Effector CD4-positive, alpha-beta T cell (primary cell): ENCODE measurements around the gene BGLAP.

Experiments
- DNase-seq: peaks from one replicate; pipeline ENCODE4 v3.0.0-alpha.2; 2020

Gene BGLAP

DNA sequence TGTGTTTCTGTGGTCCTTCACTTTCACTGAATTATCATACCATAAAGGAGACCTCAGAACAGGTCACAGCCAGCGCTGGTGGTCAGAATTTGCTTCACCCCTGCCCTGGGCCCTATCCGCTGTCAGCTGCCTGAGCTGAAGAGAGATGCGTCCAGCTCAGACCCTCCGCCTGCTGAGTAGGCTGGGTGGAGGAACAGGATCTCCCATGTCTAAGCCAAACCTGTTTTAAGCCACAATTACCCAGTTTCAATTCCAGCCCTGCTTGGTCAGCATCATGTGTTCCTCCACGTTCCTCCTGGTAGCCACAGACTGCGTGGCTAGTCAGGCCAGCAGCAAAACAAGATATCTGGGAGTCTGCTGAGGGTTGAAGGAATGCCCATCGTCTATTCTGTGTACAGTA, 13.5 kb upstream of the BGLAP start:
- DNase-seq: no peak

DNA sequence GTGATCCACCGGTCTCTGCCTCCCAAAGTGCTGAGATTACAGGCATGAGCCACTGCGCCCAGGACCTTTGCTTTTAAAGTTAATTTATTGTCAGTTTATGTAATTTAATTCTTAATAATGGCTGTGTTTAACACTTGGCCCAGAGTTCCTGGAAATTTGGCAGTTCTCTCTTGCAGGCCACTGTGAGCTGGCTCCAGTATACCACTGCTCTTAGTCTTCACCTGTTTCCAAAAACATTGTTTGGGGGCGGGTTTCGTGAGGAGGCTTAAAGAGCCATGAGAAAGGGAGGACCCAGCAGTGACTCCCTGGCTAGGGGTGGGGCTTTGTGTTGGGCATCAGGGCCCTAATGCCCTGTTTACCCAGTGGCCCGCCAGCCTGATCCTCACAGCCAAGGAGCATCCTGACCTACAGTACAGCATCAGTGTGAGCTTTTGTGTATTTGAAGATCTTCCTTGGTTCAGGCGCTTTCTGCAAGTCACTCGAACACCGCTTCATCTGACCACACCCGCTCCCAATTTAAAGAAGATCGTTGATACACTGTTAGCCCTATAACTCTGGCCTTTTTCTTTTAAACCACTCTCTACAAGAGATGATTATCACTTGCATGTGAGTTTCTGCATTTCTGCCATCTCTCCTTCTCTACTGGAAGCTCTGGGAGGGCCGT, 12.0 kb upstream of the BGLAP start:
- no peak for DNase-seq

DNA sequence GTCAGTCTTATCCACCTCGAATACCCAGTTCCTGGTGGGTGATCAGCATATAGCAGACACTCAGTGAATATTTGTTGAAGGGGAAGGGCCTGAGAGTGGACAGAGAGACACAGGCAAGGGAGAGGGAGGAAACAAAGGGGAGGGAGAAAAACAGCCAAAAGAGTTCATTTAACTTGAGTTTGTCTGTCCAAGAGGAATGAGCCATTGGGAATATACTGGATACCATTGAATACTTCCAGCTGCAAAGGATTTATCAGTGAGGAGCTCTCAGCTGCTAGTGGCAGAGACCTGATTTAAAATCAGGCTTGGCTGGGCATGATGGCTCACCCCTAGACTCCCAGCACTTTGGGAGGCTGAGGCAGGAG, 11.5 kb upstream of the BGLAP start:
- DNase-seq: no peak

DNA sequence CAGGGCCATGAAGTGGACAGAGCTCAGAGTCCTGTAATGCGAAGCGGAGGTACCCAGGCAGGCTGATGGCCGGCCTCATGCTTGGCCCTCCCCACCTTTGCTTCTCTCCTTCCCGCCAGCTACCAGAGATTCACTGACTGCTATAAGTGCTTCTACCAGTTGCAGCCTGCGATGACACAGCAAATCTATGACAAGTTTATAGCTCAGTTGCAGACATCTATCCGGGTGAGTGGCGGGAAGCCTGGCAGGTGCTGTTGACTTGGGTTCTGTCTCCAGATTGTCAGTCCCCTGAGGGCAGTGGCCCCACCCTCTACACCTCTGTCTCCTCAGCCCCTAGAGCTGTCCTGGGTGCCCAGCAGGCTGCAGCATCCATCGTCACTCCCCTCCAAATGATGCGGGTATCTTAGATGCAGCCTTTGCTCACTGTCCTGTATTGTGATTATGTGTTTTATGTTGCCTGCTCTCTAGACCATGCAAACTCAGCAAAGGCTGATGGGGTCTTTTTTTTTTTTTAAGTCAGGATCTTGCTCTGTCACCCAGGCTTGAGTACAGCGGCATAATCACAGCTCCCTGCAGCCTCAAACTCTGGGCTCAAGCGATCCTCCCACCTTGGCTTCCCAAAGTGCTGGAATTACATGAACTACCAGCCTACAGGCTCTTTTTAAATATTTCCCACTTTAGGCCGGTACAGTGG, 9.6 kb upstream of the BGLAP start:
- no peak for DNase-seq

DNA sequence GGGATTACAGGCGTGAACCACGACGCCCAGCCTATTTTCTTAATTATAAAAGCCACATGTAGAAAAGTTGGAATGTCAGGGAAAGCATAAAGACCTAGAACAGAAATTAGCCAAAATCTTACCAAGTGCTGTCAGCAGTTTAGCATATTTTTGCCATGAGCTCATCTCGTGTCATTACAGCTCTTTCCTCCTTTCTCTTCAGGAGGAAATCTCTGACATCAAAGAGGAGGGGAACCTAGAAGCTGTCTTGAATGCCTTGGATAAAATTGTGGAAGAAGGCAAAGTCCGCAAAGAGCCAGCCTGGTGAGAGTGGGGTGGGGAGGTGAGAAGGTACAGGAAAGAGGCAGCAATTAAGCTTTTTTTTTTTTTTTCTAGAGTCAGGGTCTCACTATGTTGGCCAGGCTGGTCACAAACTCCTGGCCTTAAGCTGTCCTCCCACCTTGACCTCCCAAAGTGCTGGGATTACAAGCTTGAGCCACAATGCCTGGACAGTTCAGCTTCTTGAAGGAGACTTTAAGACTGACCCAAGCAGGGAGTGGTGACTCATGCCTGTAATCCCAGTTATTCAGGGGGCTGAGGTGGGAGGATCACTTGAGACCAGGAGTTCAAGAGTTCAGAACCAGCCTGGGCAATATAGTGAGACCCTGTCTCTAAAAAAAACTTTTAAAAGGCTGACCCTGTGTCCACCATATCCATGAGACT, 8.4 kb upstream of the BGLAP start:
- no peak for DNase-seq

DNA sequence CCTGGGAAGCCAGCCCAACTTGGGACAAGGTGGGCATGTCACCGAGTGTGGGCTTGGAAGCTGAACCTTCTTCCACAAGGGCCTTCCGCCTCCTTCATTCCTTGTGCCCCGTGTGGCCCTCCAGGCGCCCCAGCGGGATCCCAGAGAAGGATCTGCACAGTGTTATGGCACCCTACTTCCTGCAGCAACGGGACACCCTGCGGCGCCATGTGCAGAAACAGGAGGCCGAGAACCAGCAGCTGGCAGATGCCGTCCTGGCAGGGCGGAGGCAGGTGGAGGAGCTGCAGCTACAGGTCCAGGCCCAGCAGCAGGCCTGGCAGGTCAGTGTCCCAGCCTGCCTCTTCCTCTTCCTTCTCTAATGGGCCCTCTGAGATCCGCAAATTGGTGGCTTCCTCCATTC, 5.8 kb upstream of the BGLAP start:
- no peak for DNase-seq

DNA sequence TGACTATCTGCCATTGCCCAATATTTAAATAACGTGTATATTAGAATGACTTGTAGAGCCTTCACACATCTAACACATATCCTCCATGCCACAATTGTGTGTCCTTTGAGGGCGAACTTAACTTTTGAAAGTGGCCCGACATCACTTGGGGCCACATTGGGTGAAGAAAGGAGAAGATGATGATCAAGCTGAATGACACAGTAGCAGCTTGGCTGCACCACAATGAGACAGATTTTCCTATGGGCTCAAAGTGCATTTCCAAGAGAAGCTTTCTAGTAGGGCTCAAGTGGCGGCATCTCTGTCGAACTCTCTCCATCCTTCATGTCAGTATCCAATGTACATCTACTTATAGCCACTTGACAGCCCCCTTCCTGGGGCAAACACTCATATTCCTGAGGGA, 3.7 kb upstream of the BGLAP start:
- DNase-seq: no peak

DNA sequence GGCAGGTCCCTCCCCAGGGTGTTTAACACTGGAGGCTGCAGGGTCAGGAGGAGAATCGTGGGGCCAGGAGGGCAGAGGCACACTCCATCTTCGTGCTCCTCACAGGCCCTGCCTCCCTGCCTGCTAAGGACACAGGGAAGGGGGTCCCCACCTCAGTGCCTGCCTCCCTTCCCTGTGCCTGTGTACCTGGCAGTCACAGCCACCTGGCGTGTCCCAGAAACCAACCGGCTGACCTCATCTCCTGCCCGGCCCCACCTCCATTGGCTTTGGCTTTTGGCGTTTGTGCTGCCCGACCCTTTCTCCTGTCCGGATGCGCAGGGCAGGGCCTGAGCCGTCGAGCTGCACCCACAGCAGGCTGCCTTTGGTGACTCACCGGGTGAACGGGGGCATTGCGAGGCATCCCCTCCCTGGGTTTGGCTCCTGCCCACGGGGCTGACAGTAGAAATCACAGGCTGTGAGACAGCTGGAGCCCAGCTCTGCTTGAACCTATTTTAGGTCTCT, 623 bp upstream of the BGLAP start:
- no peak for DNase-seq

DNA sequence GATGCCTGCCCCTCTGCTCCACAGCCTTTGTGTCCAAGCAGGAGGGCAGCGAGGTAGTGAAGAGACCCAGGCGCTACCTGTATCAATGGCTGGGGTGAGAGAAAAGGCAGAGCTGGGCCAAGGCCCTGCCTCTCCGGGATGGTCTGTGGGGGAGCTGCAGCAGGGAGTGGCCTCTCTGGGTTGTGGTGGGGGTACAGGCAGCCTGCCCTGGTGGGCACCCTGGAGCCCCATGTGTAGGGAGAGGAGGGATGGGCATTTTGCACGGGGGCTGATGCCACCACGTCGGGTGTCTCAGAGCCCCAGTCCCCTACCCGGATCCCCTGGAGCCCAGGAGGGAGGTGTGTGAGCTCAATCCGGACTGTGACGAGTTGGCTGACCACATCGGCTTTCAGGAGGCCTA, 754 bp downstream of the BGLAP start:
- no peak for DNase-seq

DNA sequence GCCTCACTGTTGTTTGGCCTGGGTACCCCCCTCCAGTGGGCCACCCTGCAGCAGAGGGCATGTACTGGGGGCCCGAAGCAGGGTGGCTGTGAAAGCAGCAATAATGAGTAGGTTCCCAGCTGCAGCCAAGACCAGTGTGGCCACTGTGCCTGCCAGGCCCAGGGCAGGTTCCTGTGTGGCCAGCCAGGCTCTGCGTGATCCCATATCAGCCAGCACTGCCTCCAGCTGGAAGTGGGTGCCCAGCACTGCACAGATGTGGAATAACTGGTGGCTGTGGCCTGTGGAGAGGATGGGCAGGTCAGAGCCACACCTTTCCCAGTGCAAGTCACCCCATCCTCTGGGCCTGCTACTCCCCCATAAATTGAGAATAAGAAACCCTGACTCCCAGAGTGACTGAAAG, 2.1 kb downstream of the BGLAP start:
- DNase-seq: no peak

DNA sequence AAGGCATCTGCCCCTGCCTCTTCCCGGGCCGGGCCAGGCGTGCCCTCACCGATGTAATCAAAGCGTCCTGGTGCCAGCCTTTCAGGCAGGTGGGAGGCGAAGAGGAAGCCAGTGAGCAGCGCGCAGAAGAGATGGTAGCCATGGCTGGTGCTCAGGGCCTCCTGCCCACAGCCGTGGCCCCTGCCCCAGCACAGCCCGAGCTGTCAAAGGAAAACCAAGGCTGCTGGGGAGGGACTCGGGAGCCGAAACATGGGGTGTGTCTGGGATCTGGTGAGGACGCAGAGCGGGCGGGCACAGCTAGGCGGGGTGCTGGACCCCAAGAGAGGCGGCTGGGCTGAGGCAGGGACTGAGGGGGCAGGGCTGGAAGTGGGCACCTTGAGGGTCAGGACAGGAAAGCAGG, 2.7 kb downstream of the BGLAP start:
- DNase-seq: no peak

DNA sequence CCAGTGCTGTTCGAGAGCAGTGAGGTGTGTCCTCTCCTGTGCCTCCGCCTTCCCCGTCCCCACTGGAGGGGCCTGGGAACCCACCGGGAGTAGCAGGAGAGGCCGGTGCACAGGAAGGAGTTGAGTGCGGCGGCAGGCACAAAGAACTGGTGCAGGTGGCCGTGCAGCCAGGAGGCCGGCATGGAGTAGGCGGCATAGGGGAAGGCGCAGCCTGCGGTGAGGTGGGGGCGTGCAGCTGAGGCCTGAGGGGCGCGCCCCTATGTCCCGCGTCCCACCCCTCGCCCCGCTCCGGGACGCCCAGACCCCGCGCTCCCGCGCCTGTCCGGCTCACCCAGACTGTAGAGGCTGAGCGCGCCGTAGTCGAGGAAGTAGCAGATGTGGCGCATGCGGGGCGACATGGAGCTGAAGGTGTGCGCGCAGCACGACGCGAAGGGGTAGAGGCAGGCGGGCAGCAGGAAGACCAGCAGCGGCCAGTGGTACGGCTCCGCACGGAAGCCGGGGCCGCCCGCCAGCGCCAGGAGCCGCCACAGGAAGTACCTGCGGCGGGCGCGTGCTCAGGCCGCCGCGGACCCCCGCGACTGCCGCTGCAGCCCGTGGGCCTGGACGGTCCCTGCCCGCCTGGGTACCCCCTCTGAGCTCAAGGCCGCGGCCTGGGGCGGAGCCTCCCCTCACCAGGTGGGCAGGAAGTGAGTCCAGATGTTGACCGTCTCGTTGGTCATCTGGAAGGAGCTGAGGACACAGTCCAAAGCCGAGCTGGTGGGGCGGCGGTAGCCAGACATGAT, 3.7 kb downstream of the BGLAP start:
- DNase-seq: peak; percentile 16

DNA sequence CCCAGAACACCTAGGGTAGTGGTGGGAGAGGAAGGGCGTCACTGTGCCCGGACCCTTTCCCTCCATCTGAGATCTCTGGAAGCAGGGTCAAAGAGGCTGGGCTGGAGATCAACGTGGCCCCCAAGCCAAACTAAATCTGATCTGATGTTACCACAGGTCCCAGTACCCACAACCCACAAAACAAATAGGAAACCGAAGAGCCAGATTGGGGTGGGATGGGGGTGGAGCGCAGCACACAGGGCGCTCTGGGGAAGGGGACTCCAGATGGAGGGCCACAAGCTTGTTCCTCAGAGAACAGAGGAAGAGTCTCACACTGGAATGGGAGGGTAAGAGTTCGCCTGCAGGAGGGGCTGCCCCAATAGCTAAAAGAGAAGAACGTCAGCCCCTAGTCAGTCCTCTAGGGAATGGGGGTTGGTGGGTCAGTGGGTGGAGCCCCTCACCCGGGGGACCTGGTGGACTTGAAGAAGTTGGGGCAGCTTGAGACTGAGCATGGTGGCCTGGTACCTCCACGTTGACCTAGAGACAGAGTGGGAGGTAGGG, 4.3 kb downstream of the BGLAP start:
- no peak for DNase-seq

DNA sequence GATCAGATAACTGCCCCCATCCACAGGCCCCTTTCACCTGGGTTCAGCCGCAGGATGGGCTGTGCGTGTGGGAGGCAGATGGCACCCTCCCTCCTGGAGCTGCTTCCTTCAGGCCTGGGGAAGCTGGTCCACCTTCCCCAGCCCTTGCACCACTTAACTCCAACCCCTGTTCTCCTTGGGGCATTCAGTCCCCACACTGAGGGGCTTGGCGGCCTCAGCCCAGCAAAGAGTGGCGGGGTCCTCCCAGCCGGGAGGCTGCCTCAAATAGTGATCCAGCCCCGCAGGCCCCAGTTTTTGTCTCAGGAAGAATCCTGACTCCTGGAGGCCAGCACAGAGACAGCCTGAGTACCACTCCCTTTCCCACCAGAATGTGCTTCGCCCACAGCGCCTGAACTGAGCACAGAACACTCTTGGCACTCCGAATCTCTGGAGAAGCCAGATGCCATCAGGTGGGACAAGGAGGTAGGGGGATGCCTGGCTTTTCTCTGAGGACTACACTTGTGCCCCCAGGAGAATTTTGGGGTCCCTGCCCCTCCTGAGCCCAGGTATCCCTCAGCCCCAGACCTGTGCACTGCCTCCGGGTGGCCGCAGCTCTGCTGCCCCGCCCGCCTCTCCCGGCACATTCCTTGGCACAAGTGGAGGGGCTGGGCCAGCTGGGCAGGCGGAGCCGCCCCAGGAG, 4.9 kb downstream of the BGLAP start:
- no peak for DNase-seq

DNA sequence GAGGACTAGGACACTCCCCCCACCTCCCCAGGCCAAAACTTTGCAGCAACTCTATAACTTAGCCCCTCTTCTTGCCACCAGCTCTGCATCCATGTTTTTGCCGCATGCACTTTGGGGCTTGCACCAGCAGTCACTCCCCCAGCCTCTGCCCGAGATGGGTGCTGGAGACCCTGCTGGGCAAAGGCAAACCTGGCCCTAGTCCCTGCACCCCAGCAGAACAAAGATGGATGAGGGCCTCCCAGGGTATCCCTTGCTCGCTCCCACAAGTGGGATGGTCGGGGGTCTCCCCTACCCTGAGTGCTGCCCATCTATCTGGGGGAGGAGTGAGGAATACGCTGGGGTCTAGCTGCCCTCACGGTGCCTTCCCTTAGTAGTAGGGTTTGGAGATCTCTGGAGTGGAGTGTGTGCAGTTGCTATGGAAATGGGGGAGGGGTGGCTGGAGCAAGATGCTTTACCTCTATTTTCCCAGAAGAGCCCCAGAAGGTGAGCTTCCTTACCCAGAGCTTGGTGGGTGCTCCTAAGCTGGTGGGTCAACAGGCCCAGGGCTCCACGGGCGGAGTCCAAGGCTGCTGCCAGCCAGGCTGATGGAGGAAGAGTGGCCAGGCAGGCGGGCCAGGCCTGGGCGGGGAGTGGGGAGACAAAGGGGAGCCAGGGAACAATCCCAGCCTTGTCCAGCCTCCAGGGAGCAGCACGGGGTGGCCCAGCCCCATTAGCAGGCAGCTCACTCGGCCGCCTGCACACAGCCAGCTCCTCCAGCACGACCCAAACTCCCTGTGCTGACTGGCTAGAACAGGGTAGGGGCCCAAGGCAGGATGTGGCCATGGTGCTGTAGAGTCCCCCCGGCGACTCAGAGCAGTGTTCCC, 5.7 kb downstream of the BGLAP start, which contains the start of gene PAQR6:
PAQR6 (minus strand) TSS at position 597 of the 863 bp plus-strand sequence. CDS start 1,325 bp downstream, outside the sequence.
- no peak for DNase-seq

DNA sequence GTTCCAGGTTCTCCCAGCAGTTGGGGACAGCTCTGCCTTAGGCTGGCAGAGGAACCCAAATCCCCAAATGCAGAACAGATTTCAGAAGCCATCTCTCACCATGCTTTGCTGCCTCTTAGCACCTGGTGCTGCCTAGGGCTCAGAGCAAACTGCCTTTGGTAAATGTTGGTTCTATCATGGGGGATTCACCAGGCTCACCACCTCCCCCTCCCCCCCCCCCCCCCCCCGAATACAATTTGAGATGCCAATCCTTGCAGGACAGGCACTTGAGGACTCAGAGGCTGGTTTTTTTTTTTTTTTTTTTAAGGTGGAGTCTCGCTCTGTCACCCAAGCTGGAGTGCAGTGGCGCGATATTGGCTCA, 6.3 kb downstream of the BGLAP start:
- no peak for DNase-seq

DNA sequence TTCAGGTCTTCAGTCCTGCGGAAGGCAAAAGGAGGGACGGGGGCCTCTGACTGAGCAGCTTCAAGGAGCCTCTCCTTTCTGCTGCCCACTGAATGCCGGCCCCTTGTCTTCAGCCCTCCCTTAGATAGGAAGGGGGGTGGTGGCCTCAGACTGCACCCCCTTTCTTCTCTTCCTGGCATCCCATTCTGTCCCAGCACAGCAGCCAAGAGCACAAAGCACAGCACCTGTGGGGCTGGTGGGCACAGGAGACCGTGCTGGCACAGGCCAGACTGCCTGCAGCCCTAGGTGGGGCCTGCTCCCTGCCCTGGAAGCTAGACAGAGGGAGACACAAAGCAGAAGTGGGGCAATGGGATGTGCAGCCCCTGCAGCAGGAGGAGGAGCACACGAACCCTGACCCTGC, 7.6 kb downstream of the BGLAP start:
- no peak for DNase-seq

DNA sequence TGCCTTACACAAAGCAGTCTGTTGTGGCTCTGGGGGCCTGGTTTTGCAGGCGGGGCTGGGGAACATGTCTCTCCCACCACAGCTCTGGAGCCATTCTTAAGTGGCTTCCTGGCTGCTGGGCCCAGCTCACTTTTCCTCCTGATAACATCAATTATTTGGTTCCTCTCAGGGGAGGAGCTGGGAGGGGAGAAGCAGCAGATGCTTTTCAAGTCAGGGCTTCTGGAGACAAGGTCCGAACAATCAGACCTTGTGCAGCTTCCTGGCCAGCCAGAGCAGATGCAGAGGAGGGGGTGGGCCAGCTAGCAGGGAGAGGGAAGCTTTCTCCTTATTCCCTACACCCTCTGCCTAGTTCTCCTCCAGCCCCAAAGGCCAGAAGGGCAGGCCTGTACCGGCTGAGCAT, 9.5 kb downstream of the BGLAP start:
- DNase-seq: no peak

DNA sequence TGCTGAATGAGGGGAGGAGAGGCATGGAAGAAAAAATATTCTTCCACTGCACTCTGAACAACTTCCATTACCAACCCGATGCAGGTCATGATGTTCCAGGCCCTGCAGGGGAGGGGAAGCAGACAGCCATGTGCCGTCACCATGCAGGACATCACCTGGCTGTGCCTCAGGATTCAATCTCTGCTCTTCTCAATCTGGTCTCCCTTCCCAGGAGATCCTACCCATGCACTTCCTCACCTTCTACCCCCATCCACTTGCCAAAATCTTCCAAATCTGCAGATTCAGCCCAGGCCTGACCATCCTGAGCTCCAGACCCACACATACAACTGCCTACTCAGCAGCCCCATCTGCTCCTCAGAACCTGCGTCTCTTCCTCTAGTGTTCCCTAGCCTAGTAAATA, 11.7 kb downstream of the BGLAP start:
- DNase-seq: no peak

DNA sequence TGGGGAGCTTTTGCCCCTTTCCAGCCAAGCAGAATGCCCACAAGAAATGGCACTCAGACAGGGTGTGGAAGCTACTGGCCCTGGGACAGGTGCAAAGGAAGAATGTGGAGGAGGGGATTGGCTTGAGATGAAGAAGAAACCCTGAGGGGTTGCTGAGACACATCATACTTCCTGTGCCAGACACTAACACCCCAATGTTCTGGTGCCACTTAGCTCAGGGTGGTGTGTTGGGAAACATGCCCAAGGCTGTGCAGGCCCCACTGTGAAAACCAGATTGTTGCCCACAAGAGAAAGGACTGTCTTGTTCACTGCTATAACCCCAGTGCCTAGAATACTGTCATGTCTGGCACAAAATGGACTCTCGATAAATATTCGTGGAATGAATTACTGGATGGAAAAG, 15.7 kb downstream of the BGLAP start:
- no peak for DNase-seq

DNA sequence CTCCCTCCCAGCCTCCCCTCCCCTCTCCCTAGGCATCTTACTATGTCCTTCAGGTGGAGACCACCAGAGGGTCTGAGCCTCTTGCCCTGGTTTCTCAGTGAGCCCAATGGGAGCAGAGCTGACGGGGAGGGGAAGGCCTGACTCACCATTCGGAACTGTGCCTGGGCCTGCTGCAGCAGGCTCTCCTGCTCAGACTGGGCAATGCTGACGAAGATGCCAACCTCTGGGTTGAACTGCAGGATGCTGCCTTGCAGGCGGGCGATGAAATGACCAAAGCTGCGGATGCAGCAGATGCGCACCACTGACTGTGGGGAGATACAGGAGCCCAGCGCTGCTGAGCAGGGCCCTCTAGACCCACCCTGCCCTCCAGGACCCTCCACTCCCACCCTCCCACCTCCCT, 16.9 kb downstream of the BGLAP start:
- DNase-seq: no peak
